CD4-positive, alpha-beta T cell treated with Interleukin-10 for 1 hour (primary cell): ENCODE data around the gene RXFP1.

Experiments
- DNase-seq: peaks from one replicate; pipeline ENCODE4 v3.0.0-alpha.2; 2020

Gene RXFP1

DNA sequence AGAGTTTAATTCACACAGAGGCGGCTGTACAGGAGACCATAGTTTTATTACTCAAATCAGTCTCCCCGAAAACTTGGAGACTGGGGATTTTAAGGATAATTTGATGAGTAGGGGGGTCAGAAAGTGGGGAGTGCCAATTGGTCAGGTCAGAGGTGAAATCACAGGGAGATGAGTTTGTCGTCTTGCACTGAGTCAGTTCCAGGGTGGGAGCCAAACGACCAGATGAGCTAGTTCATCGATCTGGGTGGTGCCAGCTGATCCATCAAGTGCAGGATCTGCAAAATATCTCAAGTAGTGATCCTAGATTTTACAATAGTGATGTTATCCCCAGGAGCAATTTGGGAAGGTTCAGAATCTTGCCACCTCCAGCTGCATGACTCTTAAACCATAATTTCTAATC lies 154.4 kb downstream of the RXFP1 start:
- no peak for DNase-seq

DNA sequence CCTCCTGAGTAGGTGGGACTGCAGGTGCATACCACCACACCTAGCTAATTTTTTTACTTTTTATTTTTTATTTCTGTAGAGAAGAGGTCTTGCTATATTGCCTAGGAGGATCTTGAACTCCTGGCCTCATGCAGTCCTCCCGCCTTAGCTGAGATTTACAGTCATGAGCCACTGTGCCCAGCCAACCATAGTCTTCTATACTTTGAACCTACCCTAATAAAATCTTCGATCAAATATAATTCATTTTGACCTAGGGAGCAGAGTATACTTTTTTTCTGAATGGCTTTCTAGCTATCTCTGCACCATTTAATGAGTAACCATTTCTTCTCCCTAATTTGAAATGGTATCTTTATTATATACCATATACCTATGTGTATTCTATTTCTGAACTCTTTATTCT lies 157.1 kb downstream of the RXFP1 start:
- DNase-seq, result no peak

DNA sequence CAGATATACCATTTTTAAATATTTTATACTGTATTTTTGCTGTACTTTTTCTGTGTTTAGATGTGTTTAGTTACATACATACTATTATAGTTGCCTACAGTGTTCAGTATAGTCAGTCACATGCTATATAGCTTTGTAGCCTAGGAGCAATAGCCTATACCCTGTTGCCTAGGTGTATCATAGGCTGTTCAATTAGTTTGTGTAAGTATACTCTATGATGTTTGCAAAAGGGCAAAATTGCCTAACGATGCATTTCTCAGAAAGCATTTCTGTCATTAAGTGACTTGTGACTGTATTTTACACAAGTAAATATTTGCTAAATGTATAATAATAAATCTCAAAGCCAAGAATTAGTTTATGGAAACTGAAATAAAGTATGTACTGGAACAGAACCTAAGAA lies 159.9 kb downstream of the RXFP1 start:
- DNase-seq, result no peak

DNA sequence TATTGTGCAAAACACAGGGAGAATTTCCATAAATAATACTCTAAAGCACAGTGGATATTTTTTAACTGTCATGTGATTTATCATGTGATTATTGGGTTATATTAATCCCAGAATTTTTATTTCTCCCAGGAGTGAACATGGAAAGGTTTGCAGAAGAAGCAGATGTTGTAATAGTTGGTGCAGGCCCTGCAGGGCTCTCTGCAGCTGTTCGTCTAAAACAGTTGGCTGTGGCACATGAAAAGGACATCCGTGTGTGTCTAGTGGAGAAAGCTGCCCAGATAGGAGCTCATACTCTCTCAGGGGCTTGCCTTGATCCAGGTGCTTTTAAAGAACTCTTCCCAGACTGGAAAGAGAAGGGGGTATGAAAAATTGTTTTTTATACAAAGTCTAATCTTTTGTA lies 160.4 kb downstream of the RXFP1 start:
- no peak for DNase-seq

DNA sequence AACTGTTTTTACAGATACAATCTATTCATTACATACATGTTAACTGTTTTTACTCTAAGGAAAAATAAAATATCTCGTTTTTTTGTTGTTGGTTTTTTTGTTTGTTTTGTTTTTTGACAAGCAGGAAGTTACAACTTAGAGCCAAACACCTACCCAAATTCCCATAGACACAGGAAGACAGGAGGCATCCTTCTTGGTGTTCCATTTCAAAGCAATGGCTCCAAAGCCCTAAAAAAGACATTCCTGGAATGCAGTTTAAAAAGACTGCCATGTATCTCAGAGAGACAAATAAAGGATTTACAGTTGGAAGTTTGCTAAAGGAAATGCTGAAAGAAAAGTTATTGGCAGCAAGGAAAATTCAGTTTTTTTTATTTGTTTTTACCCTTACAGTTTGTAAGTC lies 167.1 kb downstream of the RXFP1 start:
- DNase-seq, result no peak
